Memory B cell (primary cell): ENCODE results near the gene PARVB.

ENCODE experiments used
- ATAC-seq: fragments of 150-1000 bp; cut with Tn5 transposase; 2 replicates; pipeline ENCODE4 v1.10.0; 2021; ENCODE audit warnings: low read depth, mild to moderate bottlenecking, moderate library complexity
- DNase-seq, 2 donors: peaks; one replicate each; pipeline ENCODE4 v3.0.0; 2022; ENCODE audit warnings: low spot score in 2 of 2
- H3K27ac Mint-ChIP-seq: one replicate; pipeline ENCODE4 v1.8.0; 2022; ENCODE audit warnings: mild to moderate bottlenecking, moderate library complexity, mixed read lengths
- H3K27me3 Mint-ChIP-seq: one replicate; pipeline ENCODE4 v1.8.0; 2022; ENCODE audit warnings: mixed read lengths
- H3K36me3 Mint-ChIP-seq: one replicate; pipeline ENCODE4 v1.8.0; 2022; ENCODE audit warnings: mild to moderate bottlenecking, mixed read lengths
- H3K4me1 Mint-ChIP-seq: one replicate; pipeline ENCODE4 v1.8.0; 2022; ENCODE audit warnings: mixed read lengths
- H3K4me3 Mint-ChIP-seq: one replicate; pipeline ENCODE4 v1.8.0; 2022; ENCODE audit warnings: mild to moderate bottlenecking, moderate library complexity, mixed read lengths
- H3K9me3 Mint-ChIP-seq: one replicate; pipeline ENCODE4 v1.8.0; 2022; ENCODE audit warnings: mixed read lengths

PARVB gene

GRCh38 chr22:44026630-44027511 lies 2.8 kb downstream of the PARVB start:
- H3K4me1 Mint-ChIP-seq = peaks cover 55% of the 10 kb centered on the region
- H3K4me3 Mint-ChIP-seq = peak overlapping the region; percentile 81
- peak; percentile 74 to 88 for DNase-seq
- no peaks in the 10 kb centered on the region for H3K36me3 Mint-ChIP-seq
- peak overlapping the region; percentile 99 for H3K27ac Mint-ChIP-seq
- H3K27me3 Mint-ChIP-seq = no peaks in the 10 kb centered on the region
- ATAC-seq = peak; percentile 72
- H3K9me3 Mint-ChIP-seq = no peaks in the 10 kb centered on the region

- Mint-ChIP-seq H3K27ac (peak overlapping the region; percentile 99), H3K9me3 (no peaks in the 10 kb centered on the region), H3K4me3 (peak overlapping the region; percentile 51), H3K4me1 (peaks cover 50% of the 10 kb centered on the region), H3K27me3 (no peaks in the 10 kb centered on the region), H3K36me3 (no peaks in the 10 kb centered on the region)
- ATAC-seq = no peak
- DNase-seq = no peak
Observed at GRCh38 chr22:44028091-44028490, 4.0 kb downstream of the PARVB start.

DNA sequence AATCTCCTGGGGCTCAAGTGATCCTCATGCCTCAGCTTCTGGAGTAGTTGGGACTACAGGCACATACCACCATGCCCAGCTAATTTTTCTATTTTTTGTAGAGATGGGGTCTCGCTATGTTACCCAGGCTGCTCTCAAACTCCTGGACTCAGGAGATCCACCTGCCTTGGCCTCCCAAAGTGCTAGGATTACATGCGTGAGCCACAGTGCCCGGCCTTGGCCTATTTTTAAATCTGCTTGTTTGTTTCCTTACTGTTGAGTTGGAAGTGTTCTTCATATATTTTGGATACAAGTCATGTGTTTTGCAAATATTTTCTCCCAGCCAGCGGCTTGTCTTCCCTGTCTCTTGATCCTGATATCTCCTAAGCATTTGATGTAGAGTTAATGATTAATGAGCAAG lies 5.0 kb downstream of the PARVB start:
- H3K4me1 Mint-ChIP-seq = peaks cover 45% of the 10 kb centered on the region
- ATAC-seq = no peak
- H3K4me3 Mint-ChIP-seq = no peak overlapping the region

GRCh38 chr22:44030051-44030701 lies 6.1 kb downstream of the PARVB start:
- H3K36me3 Mint-ChIP-seq = no peaks in the 10 kb centered on the region
- no peaks in the 10 kb centered on the region for H3K9me3 Mint-ChIP-seq
- peaks cover 43% of the 10 kb centered on the region for H3K4me1 Mint-ChIP-seq
- no peak overlapping the region for H3K4me3 Mint-ChIP-seq
- H3K27ac Mint-ChIP-seq = peak overlapping the region; percentile 99
- no peak for ATAC-seq
- no peak for DNase-seq
- H3K27me3 Mint-ChIP-seq = no peaks in the 10 kb centered on the region

More for the DNA sequence above, 5.0 kb downstream of the PARVB start:
- DNase-seq = no peak
- Mint-ChIP-seq H3K27ac (peak overlapping the region; percentile 99), H3K27me3 (no peaks in the 10 kb centered on the region), H3K9me3 (no peaks in the 10 kb centered on the region), H3K36me3 (no peaks in the 10 kb centered on the region)

- Mint-ChIP-seq H3K4me1 (peaks cover 39% of the 10 kb centered on the region), H3K4me3 (no peak overlapping the region)
- no peak for ATAC-seq
Observed at GRCh38 chr22:44030702-44031082, 6.6 kb downstream of the PARVB start.

GRCh38 chr22:44031158-44031952 lies 7.3 kb downstream of the PARVB start:
- H3K4me1 Mint-ChIP-seq = peaks cover 34% of the 10 kb centered on the region
- no peaks in the 10 kb centered on the region for H3K36me3 Mint-ChIP-seq
- H3K27ac Mint-ChIP-seq = peak overlapping the region; percentile 99
- no peaks in the 10 kb centered on the region for H3K9me3 Mint-ChIP-seq
- no peak for DNase-seq
- no peaks in the 10 kb centered on the region for H3K27me3 Mint-ChIP-seq
- H3K4me3 Mint-ChIP-seq = no peak overlapping the region
- ATAC-seq = no peak

More at GRCh38 chr22:44030702-44031082, 6.6 kb downstream of the PARVB start:
- Mint-ChIP-seq H3K9me3 (no peaks in the 10 kb centered on the region), H3K36me3 (no peaks in the 10 kb centered on the region), H3K27ac (peak overlapping the region; percentile 99), H3K27me3 (no peaks in the 10 kb centered on the region)
- no peak for DNase-seq

- DNase-seq (no peak), ATAC-seq (no peak)
- H3K4me3 Mint-ChIP-seq = no peak overlapping the region
Observed at GRCh38 chr22:44032126-44032730, 8.1 kb downstream of the PARVB start.

GRCh38 chr22:44033287-44033686 lies 9.2 kb downstream of the PARVB start:
- Mint-ChIP-seq H3K36me3 (peaks cover 2% of the 10 kb centered on the region), H3K9me3 (no peaks in the 10 kb centered on the region), H3K27ac (no peak overlapping the region), H3K4me3 (no peak overlapping the region), H3K27me3 (no peaks in the 10 kb centered on the region), H3K4me1 (peaks cover 22% of the 10 kb centered on the region)
- ATAC-seq (no peak), DNase-seq (no peak)

More at GRCh38 chr22:44032126-44032730, 8.1 kb downstream of the PARVB start:
- no peaks in the 10 kb centered on the region for H3K36me3 Mint-ChIP-seq
- H3K27me3 Mint-ChIP-seq = no peaks in the 10 kb centered on the region
- H3K27ac Mint-ChIP-seq = peak overlapping the region; percentile 62
- H3K9me3 Mint-ChIP-seq = no peaks in the 10 kb centered on the region
- peaks cover 25% of the 10 kb centered on the region for H3K4me1 Mint-ChIP-seq

DNA sequence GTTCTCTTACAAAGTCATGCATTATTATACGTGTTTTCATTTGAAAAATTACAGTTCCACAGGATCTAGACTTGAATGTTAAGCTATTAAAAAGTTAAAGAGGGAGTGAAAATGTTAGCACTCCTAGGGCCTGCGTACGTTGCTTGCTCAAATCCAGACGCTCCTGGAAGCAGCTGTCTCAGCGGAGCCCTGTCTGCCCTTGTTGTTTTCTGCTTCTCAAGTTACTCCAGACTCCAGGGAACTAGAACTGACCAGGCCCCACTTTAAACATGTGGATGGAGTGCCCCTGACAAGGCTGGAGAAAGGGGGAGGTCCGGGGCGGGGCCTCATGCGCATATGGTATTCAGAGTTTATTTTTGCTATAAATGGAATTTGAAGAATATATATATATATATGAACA lies 9.6 kb downstream of the PARVB start:
- ATAC-seq = no peak
- H3K4me3 Mint-ChIP-seq = no peak overlapping the region
- peaks cover 2% of the 10 kb centered on the region for H3K36me3 Mint-ChIP-seq
- no peaks in the 10 kb centered on the region for H3K9me3 Mint-ChIP-seq
- no peak for DNase-seq
- no peaks in the 10 kb centered on the region for H3K27me3 Mint-ChIP-seq
- H3K27ac Mint-ChIP-seq = no peak overlapping the region
- H3K4me1 Mint-ChIP-seq = peaks cover 18% of the 10 kb centered on the region

GRCh38 chr22:44037519-44038375 lies 13.6 kb downstream of the PARVB start:
- DNase-seq (no peak), ATAC-seq (no peak)
- no peak overlapping the region for H3K27ac Mint-ChIP-seq
- no peak overlapping the region for H3K4me3 Mint-ChIP-seq
- H3K36me3 Mint-ChIP-seq = peaks cover 7% of the 10 kb centered on the region
- no peaks in the 10 kb centered on the region for H3K27me3 Mint-ChIP-seq
- H3K9me3 Mint-ChIP-seq = no peaks in the 10 kb centered on the region
- H3K4me1 Mint-ChIP-seq = peaks cover 10% of the 10 kb centered on the region

DNA sequence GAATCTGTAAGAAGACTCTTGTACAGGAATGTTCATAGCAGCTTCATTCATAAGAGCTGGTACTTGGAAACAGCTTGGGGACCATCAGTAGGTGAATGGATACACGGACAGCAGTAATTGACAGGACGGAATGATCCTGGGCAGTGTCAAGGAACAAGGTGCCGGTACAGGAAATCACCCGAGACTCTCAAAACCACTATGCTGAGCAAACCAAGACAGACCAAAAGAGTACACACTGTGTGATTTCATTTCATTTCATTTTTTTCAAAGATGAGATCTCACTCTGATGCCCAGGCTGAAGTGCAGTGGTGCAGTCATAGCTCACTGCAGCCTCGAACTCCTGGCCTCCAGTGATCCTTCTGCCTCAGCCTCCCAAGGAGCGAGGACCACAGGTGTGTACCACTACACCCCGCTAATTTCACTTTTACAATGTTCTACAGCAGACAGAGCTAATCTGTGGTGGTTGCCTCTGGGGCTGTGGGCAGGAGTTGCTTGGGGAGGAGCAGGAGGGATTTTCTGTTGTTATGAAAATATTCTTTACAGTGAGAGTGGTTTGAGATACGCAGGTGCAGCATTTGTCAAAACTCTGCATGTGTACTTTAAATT lies 15.6 kb downstream of the PARVB start:
- Mint-ChIP-seq H3K4me3 (no peak overlapping the region), H3K9me3 (no peaks in the 10 kb centered on the region), H3K36me3 (peaks cover 7% of the 10 kb centered on the region), H3K27ac (peak overlapping the region; percentile 51), H3K4me1 (peaks cover 18% of the 10 kb centered on the region), H3K27me3 (no peaks in the 10 kb centered on the region)
- DNase-seq (no peak), ATAC-seq (no peak)

DNA sequence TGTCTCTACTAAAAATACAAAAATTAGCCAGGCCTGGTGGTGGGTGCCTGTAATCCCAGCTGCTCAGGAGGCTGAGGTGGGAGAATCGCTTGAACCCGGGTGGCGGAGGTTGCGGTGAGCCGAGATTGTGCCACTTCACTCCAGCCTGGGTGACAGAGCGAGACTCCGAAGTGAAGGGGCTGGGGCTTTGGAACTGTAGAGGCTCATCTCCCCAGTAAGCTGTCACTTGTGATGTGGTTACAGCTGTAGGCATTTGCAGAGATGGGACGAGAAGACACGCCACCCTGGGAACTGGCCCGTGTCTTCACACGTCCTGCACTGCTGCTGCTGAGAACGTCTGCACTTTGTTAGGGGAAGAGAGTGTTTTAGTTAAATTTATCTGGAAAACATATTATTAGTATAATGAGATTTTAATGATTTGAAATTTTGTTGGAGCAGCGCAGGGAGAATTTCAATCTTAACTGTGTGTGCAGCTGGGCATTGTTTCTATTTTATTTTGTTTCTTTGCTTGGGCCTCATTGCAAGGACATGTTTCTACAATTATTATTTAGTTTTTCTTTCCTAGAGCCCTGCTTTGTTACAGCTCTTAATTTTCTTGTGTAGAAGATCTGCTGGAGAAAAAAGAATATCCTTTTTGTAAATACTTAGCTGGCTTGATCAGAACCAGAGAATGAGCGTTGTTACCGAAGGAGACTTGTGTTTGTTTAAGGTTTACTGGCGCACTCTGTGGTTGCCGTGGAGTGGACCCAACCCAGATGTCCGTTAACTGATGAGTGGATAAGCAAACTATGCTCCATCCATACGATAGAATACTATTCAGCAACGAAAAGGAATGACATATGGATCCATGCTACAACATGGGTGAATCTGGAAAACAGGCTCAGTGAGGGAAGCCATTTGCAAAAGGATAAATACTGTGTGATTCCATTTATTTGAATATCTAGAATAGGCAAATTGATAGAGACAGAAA lies 18.4 kb downstream of the PARVB start:
- Mint-ChIP-seq H3K27me3 (no peaks in the 10 kb centered on the region), H3K27ac (peak overlapping the region; percentile 69), H3K36me3 (peaks cover 7% of the 10 kb centered on the region), H3K9me3 (no peaks in the 10 kb centered on the region), H3K4me1 (peaks cover 30% of the 10 kb centered on the region), H3K4me3 (no peak overlapping the region)
- DNase-seq = peak in 1 of 2 donors; percentile 28
- peak; percentile 92 for ATAC-seq
